Prostate gland (tissue), 2 donors: ENCODE data around the gene CELF2. TPM values are rescaled to one million over a fixed set of nuclear protein-coding genes. Genes with fewer than 3 reads are reported as not detected.

ENCODE experiments used
- DNase-seq: peaks from one replicate; pipeline ENCODE4 v3.0.0-alpha.2; 2019; ENCODE audit warnings: low spot score
- H3K27ac ChIP-seq, 2 donors: fragments of 200-600 bp; sonication (generic); 2 replicates each; pipeline ENCODE4 v1.5.1; 2017 to 2019
- H3K27me3 ChIP-seq: fragments of 200-600 bp; sonication (generic); replicated peaks from 2 replicates; pipeline ENCODE4 v1.5.1; 2019; ENCODE audit not compliant: insufficient read depth
- H3K36me3 ChIP-seq, 2 donors: fragments of 200-600 bp; sonication (generic); 1 replicate in 1 of 2; 2 replicates in 1 of 2; pipeline versions ENCODE4 v1.5.1 to v1.8.1; 2017 to 2019
- H3K4me1 ChIP-seq: fragments of 200-600 bp; sonication (generic); replicated peaks from 2 replicates; pipeline ENCODE4 v1.5.1; 2019
- H3K4me3 ChIP-seq, 2 donors: fragments of 200-600 bp; sonication (generic); 2 replicates each; pipeline ENCODE4 v1.5.1; 2017 to 2019
- H3K9me3 ChIP-seq: fragments of 200-600 bp; sonication (generic); 2 replicates; pipeline ENCODE4 v1.5.1; 2017
- POLR2A ChIP-seq: fragments of 450-650 bp; IDR thresholded peaks from one replicate; pipeline ENCODE4 v1.6.1; 2016; ENCODE audit warnings: antibody characterized with exemption, mild to moderate bottlenecking
- POLR2AphosphoS5 ChIP-seq: sonication (generic); formaldehyde crosslinking; IDR thresholded peaks from one replicate; pipeline ENCODE4 v1.6.1; 2017; ENCODE audit warnings: antibody characterized with exemption
- WGBS: methylation state at CpG from one replicate; pipeline ENCODE4 v1.1.5; 2018; 5-methylcytosine and 5-hydroxymethylcytosine counted together
- intact Hi-C: fragments of 100-400 bp; cut with DNase I; formaldehyde crosslinking; loops from one replicate; pipeline ENCODE4 v1.14.2; 2022
- total RNA-seq, 2 donors: library from RNA; depleted of rRNA; stranded (reverse); fragments of >200 nt; gene quantifications; one replicate each; pipeline ENCODE4 v1.1.0, GENCODE V29; 2016
- TF ChIP-seq, protein P1 (sequence below), 4 experiments: fragments of 200-600 bp in 2 of 4; fragments of 450-650 bp in 2 of 4; sonication (generic) in 2 of 4; IDR thresholded peaks; 1 replicate in 3 of 4; 2 replicates in 1 of 4; pipeline ENCODE4 v1.5.1; 2016 to 2019; ENCODE audit warnings: antibody characterized with exemption in 4 of 4, mild to moderate bottlenecking in 2 of 4, moderate library complexity in 2 of 4

The CELF2 gene
- total RNA-seq, 2 donors from 2014 or later: 19.2 to 43.2 TPM

GRCh38 chr10:11006428-11006825, 11.2 kb upstream of the CELF2 start:
- TF ChIP-seq POLR2AphosphoS5: no peak
- no peak for TF ChIP-seq POLR2A
- TF ChIP-seq, protein P1, sequence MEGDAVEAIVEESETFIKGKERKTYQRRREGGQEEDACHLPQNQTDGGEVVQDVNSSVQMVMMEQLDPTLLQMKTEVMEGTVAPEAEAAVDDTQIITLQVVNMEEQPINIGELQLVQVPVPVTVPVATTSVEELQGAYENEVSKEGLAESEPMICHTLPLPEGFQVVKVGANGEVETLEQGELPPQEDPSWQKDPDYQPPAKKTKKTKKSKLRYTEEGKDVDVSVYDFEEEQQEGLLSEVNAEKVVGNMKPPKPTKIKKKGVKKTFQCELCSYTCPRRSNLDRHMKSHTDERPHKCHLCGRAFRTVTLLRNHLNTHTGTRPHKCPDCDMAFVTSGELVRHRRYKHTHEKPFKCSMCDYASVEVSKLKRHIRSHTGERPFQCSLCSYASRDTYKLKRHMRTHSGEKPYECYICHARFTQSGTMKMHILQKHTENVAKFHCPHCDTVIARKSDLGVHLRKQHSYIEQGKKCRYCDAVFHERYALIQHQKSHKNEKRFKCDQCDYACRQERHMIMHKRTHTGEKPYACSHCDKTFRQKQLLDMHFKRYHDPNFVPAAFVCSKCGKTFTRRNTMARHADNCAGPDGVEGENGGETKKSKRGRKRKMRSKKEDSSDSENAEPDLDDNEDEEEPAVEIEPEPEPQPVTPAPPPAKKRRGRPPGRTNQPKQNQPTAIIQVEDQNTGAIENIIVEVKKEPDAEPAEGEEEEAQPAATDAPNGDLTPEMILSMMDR (IDR thresholded peaks at IDR 0.05): no peak
- H3K36me3 ChIP-seq: no peaks in the 10 kb centered on the region
- intact Hi-C loops: no loop called here
- H3K9me3 ChIP-seq: no peaks in the 10 kb centered on the region
- no peak overlapping the region for H3K4me3 ChIP-seq
- no peaks in the 10 kb centered on the region for H3K27me3 ChIP-seq
- DNase-seq: no peak
- no peaks in the 10 kb centered on the region for H3K4me1 ChIP-seq
- no peak overlapping the region for H3K27ac ChIP-seq
- WGBS: 53% methylated on average over 3 of the region's 3 CpGs

DNA sequence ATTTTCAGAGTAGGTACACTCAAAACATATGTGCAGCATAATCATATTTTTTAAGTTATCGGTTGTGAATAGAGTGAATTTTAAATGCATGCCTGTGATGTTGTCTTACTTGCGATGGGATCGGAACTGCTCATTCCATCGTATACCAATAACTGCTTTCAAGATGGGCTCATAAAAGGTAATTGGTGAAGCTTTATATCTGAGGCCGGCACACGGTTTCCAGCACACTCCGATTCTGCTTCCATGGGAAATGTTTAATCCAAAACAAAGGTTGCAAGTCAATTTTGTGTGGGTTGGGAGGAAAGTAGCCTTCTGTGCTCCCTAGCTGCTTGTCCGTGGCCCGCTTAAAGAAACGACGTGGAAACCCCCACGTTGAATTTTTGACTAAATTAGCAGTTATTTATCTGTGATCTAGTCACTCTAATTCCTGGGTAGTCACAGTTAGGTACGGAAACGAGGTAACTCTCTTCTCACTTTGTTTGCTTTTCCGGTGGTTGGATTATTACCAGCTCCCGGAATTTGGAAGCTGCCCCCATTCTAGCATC, 10.1 kb upstream of the CELF2 start:
- Histone ChIP-seq H3K4me3 (no peak overlapping the region), H3K4me1 (no peaks in the 10 kb centered on the region), H3K27ac (no peak overlapping the region), H3K36me3 (no peaks in the 10 kb centered on the region), H3K9me3 (no peaks in the 10 kb centered on the region), H3K27me3 (no peaks in the 10 kb centered on the region)
- TF ChIP-seq, protein P1 (IDR thresholded peaks at IDR 0.05): no peak
- no peak for TF ChIP-seq POLR2A
- TF ChIP-seq POLR2AphosphoS5: no peak
- intact Hi-C loops: no loop called here
- DNase-seq: no peak
- 75% methylated on average over 16 of the region's 16 CpGs for WGBS

DNA sequence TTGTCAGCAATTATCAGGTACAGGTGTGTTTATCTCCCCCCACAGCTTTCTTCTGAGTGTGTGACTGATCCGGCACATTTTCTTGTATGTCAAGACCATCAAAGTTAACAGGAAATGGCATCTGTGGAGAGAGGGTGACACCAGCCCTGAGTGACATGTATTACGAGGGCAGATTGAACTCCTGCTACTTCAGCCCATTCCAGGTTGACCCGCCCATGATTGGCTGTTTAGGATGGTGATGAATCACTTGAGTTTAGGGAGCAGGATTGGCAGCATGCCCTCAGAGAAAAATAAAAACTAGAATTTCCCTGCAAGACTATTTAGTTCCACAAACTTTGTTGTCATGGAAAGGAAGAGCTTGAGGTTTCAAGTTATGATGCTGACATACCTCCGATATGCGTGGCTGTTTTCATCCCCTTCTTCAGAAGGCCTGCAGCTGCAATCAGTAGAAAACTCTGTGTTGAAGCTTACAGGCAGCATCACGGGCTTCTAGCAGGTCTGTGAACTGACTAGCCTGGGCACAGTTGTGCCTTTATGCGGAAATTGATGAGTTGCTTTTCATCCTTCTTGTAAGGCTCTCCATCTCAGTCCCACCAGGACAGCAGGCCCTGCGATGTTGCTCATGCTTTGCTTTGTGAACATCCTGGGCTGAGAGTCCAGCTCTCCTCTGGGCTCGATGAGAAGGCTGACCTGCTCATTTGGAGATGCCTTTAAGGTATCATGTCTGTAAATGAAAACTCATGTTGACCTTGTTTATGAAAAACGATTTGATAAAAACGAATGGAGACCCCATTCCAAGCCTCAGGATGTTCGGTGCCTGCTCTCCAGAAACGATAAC, 8.0 kb upstream of the CELF2 start:
- DNase-seq: no peak
- no peaks in the 10 kb centered on the region for H3K9me3 ChIP-seq
- no peaks in the 10 kb centered on the region for H3K27me3 ChIP-seq
- H3K36me3 ChIP-seq: no peaks in the 10 kb centered on the region
- no peaks in the 10 kb centered on the region for H3K4me1 ChIP-seq
- TF ChIP-seq, protein P1 (IDR thresholded peaks at IDR 0.05): no peak
- TF ChIP-seq POLR2AphosphoS5: no peak
- no peak for TF ChIP-seq POLR2A
- H3K4me3 ChIP-seq: no peak overlapping the region
- 85% methylated on average over 13 of the region's 13 CpGs for WGBS
- H3K27ac ChIP-seq: no peak overlapping the region
- intact Hi-C loops: loop anchor here (10.0 kb wide), 1 partner anchor 205 kb away; no protein-coding TSS in a partner anchor

DNA sequence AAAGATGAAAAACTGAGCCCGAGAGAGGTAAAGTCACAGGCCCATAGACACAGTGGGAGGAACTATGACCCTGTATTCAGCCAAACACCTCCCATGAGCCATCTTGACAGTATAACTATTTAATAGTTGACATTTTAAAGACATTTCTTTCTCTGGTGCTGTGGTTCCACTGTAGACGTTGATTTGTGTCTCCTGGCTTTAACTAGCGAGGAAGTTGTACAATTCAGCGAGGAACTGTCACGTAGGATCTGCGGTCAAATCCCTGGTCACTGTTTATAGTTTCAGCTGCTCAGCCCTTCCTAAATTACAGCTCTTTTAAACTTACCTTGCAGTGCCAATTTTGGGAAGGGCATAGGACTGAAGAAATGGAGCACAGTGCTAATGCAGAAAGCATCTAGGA, 7.1 kb upstream of the CELF2 start:
- H3K9me3 ChIP-seq: no peaks in the 10 kb centered on the region
- no peak overlapping the region for H3K4me3 ChIP-seq
- no peaks in the 10 kb centered on the region for H3K4me1 ChIP-seq
- TF ChIP-seq, protein P1 (IDR thresholded peaks at IDR 0.05): no peak
- H3K36me3 ChIP-seq: no peaks in the 10 kb centered on the region
- 85% methylated on average over 6 of the region's 6 CpGs for WGBS
- H3K27me3 ChIP-seq: no peaks in the 10 kb centered on the region
- DNase-seq: no peak
- no peak overlapping the region for H3K27ac ChIP-seq
- intact Hi-C loops: loop anchor here (10.0 kb wide), 1 partner anchor 206 kb away; no protein-coding TSS in a partner anchor
